ENCODE data around the gene CAMP. TPM values are rescaled to one million over a fixed set of nuclear protein-coding genes. Genes with fewer than 3 reads are reported as not detected.

CAMP gene
- total RNA-seq, 1 donor from 2014 or later, result not detected

- H3K79me2 ChIP-seq (ENCODE audit: low read depth), result peaks cover 64% of the 10 kb centered on the region
- H3K27me3 ChIP-seq, result no peaks in the 10 kb centered on the region
- Mint-ChIP-seq H3K4me3 (peak overlapping the region; percentile 94), H3K9me3 (no peaks in the 10 kb centered on the region), H3K36me3 (peaks cover 19% of the 10 kb centered on the region), H3K4me1 (peaks cover 41% of the 10 kb centered on the region), H3K27ac (peak overlapping the region; percentile 93), H3K27me3 (ENCODE audit: insufficient read depth, low read depth) (peaks cover 4% of the 10 kb centered on the region)
- H2AFZ ChIP-seq (replicated peaks), result no peak overlapping the region
- H3K4me3 ChIP-seq, result peak overlapping the region; percentile 79
- H3K9ac ChIP-seq, result peak overlapping the region; percentile 86
- H3K36me3 ChIP-seq, result peaks cover 11% of the 10 kb centered on the region
- no peak for TF ChIP-seq CTCF (IDR thresholded peaks at IDR 0.05)
- no peak for TF ChIP-seq EZH2phosphoT487 (IDR thresholded peaks at IDR 0.05)
- no peak for TF ChIP-seq EZH2 (IDR thresholded peaks at IDR 0.05)
- no peak overlapping the region for H3K27ac ChIP-seq
- DNase-seq (ENCODE audit: low spot score), result no peak
- peaks cover 26% of the 10 kb centered on the region for H3F3A ChIP-seq (ENCODE audit: low read depth)
- peak overlapping the region; percentile 81 for H3K4me2 ChIP-seq
- peaks cover 19% of the 10 kb centered on the region for H4K20me1 ChIP-seq (ENCODE audit: low read depth)
- peaks cover 23% of the 10 kb centered on the region for H3K4me1 ChIP-seq
- H3K9me3 ChIP-seq (ENCODE audit: low read depth), result no peaks in the 10 kb centered on the region
These were observed 36.5 kb upstream of the CAMP start for GRCh38 chr3:48186631-48187300.

- Histone ChIP-seq H3K4me1 (peaks cover 20% of the 10 kb centered on the region), H3K4me3 (peak overlapping the region; percentile 79), H3K4me2 (peak overlapping the region; percentile 81), H3K9ac (peak overlapping the region; percentile 86), H3F3A (ENCODE audit: low read depth) (peaks cover 26% of the 10 kb centered on the region), H3K36me3 (peaks cover 11% of the 10 kb centered on the region), H3K79me2 (ENCODE audit: low read depth) (peaks cover 59% of the 10 kb centered on the region), H4K20me1 (ENCODE audit: low read depth) (peaks cover 15% of the 10 kb centered on the region), H2AFZ (replicated peaks) (peak overlapping the region; percentile 73), H3K9me3 (ENCODE audit: low read depth) (no peaks in the 10 kb centered on the region), H3K27ac (no peak overlapping the region), H3K27me3 (no peaks in the 10 kb centered on the region)
- peak overlapping the region; percentile 93 for H3K27ac Mint-ChIP-seq
- TF ChIP-seq CTCF (IDR thresholded peaks at IDR 0.05) (no peak), EZH2 (IDR thresholded peaks at IDR 0.05) (no peak), EZH2phosphoT487 (IDR thresholded peaks at IDR 0.05) (no peak)
- peaks cover 19% of the 10 kb centered on the region for H3K36me3 Mint-ChIP-seq
- peaks cover 4% of the 10 kb centered on the region for H3K27me3 Mint-ChIP-seq (ENCODE audit: insufficient read depth, low read depth)
- peak; percentile 38 for DNase-seq (ENCODE audit: low spot score)
- peak overlapping the region; percentile 94 for H3K4me3 Mint-ChIP-seq
- H3K9me3 Mint-ChIP-seq, result no peaks in the 10 kb centered on the region
- peaks cover 41% of the 10 kb centered on the region for H3K4me1 Mint-ChIP-seq
These were observed 36.1 kb upstream of the CAMP start for GRCh38 chr3:48187301-48187578.

GRCh38 chr3:48187579-48188265, 35.6 kb upstream of the CAMP start:
- DNase-seq (ENCODE audit: low spot score), result no peak

More at GRCh38 chr3:48187579-48188265, 35.6 kb upstream of the CAMP start:
- H4K20me1 ChIP-seq (ENCODE audit: low read depth), result peaks cover 10% of the 10 kb centered on the region
- H3K9ac ChIP-seq, result peak overlapping the region; percentile 86
- H3K36me3 ChIP-seq, result peaks cover 11% of the 10 kb centered on the region
- no peaks in the 10 kb centered on the region for H3K9me3 ChIP-seq (ENCODE audit: low read depth)
- Mint-ChIP-seq H3K27me3 (ENCODE audit: insufficient read depth, low read depth) (peaks cover 4% of the 10 kb centered on the region), H3K36me3 (peaks cover 16% of the 10 kb centered on the region), H3K27ac (peak overlapping the region; percentile 93), H3K9me3 (no peaks in the 10 kb centered on the region), H3K4me3 (peak overlapping the region; percentile 95), H3K4me1 (peaks cover 41% of the 10 kb centered on the region)
- peaks cover 26% of the 10 kb centered on the region for H3F3A ChIP-seq (ENCODE audit: low read depth)
- H2AFZ ChIP-seq (replicated peaks), result peak overlapping the region; percentile 73
- peak overlapping the region; percentile 81 for H3K4me2 ChIP-seq
- H3K4me3 ChIP-seq, result peak overlapping the region; percentile 79
- peaks cover 15% of the 10 kb centered on the region for H3K4me1 ChIP-seq
- H3K27me3 ChIP-seq, result no peaks in the 10 kb centered on the region
- TF ChIP-seq CTCF (IDR thresholded peaks at IDR 0.05) (no peak), EZH2phosphoT487 (IDR thresholded peaks at IDR 0.05) (no peak), EZH2 (IDR thresholded peaks at IDR 0.05) (no peak)
- peak overlapping the region; percentile 70 for H3K27ac ChIP-seq
- H3K79me2 ChIP-seq (ENCODE audit: low read depth), result peaks cover 54% of the 10 kb centered on the region
